SH-SY5Y (cell line): ENCODE measurements around the gene TOMM5.

ENCODE experiments used
- GATA2 ChIP-seq: IDR thresholded peaks from 2 replicates; pipeline ENCODE4 v1.6.1; 2011; ENCODE audit warnings: mild to moderate bottlenecking, low read depth, low read length
- GATA3 ChIP-seq: IDR thresholded peaks from 2 replicates; pipeline ENCODE4 v1.6.1; 2011; ENCODE audit warnings: low read depth, mild to moderate bottlenecking, low read length, moderate library complexity

The TOMM5 gene

DNA sequence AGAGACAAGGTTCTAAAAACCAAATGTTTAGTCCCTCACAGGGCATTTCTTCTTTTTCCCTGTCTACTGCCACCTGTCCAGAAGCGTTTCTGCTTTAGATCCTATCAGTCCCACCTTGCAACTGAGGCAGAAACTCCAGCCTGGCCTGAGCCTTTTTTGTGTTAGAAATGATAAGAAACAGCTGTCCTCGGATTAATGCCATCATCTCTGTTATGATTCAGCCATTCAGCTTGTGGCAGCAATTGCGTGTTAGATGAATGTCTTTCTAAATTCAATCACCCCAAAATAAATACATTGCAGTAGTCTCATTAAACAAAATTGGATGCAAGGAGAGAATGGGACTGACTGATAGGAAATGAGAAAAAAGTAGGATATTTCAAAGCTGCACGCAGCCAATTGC, 30.1 kb upstream of the TOMM5 start:
- TF ChIP-seq GATA3 = peak; percentile 89
- TF ChIP-seq GATA2 = peak; percentile 95

DNA sequence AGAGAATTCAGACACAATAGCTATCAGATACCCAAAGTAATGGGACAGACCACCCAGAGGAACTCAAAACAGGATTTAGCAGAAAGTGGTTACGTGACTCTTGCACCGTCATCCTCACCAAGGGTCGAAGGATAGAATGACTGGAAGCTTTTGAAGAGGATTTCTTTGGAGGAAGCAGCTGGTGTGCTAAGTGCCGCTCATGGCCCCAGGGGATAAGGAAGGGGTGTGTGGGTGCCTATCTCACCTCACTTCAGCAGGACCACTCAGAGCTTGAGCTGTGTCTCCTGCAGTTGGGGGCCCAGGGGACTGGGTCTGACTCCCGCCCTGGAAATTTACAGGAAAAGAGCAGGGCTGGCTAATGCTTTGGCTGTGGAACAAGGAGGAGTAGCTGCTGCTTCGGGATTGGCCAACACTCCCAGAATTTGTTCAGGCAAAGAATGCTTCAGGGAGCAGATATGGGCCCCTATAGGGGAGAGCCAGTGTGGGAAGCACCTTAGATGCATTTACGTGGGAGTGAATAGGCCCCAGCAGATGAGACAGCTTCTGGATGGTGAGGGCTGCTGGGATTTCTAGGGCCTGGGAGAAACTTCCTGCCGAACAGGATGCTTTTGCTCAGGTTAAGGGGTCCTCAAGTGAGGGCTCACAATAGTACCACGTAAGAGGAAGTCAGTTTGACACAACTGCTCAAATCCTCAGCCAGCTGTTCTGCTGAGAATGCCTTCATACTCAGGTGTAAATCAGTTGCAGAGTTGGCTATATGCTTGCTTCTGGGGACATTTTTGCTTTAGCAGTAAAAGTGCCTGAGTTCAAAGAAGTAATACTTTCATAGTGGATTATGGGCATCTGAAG, 29.1 kb upstream of the TOMM5 start:
- TF ChIP-seq GATA3 (no peak), GATA2 (no peak)

DNA sequence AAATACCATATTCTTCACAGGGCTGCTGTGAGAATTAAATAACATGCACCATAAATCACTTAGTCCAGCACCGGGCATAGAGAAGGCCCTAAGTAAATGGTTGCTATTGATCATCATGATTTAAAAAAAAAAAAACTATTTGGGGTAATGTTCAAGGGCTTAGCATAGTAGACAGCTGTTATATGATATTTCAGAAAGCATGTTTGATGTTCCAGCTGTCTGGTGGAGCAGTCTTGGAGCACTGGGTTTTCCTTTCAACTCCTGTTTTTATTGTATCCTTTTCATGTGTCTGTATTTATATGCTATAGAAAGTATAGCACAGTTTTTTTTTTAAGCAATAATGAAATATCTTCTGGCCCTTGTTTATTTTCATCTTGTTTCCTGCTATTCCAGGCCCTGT, 28.0 kb upstream of the TOMM5 start:
- TF ChIP-seq GATA2 = no peak
- TF ChIP-seq GATA3 = no peak

GRCh38 chr9:37619806-37620205, 27.4 kb upstream of the TOMM5 start:
- TF ChIP-seq GATA3 (no peak), GATA2 (no peak)

DNA sequence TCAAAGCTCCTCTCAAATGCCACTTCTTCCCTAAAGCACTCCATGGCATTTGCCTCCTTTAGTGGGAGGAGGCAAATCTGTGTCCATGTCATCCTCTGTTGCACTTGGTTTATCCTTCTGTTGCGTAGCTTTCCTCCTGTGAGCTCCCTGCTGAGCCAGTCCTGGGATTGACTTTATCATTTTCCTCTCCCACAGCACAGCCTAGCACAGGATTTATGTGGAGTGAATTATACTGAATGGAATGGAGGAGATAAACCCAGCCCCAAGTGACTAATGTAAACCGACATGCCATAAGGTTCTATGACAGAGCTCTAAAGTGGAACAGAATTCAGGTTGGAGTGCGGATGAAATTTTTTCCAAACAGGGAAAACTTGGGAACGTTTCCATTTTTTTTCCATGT, 26.4 kb upstream of the TOMM5 start:
- TF ChIP-seq GATA2 (no peak), GATA3 (no peak)

DNA sequence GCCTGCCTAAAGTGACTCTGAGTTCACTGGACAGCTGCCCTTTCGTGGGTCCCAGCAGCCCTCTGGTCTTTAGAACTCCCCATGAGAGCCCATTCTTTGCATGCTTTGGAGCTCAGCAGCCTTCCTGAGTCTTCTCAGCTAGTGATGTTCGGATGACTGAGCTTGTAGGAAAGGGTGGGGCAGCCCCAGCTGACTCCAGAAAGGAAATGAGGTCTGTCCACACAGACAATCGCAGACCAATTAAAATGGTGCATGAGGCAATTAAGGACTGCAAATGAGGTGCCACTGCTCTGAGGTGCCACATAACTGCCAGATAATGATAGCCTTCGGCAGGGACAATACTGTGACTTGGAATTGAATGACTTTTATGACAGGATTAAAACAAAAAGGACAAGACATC, 25.4 kb upstream of the TOMM5 start:
- TF ChIP-seq GATA3 (no peak), GATA2 (no peak)

DNA sequence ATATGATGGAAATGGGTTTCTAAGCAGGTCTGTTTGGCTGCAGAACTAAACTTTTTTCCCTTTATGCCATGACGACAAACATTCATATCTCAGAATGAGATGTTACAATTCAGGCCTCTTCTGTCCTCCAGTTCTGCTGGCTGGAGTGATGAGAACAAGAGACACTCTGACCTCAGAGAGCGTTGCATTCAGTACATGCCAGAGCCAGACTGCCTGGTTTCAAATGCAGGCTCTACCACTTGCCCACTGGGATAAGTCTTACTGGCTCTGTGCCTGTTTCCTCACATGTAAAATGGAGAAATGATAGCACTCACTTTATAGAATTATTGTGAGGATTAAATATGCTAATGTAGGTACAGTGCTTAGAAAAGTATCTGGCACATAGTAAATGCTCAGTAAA, 24.8 kb upstream of the TOMM5 start:
- TF ChIP-seq GATA2 (no peak), GATA3 (no peak)

GRCh38 chr9:37611961-37612360, 19.6 kb upstream of the TOMM5 start:
- TF ChIP-seq GATA3 (no peak), GATA2 (no peak)

DNA sequence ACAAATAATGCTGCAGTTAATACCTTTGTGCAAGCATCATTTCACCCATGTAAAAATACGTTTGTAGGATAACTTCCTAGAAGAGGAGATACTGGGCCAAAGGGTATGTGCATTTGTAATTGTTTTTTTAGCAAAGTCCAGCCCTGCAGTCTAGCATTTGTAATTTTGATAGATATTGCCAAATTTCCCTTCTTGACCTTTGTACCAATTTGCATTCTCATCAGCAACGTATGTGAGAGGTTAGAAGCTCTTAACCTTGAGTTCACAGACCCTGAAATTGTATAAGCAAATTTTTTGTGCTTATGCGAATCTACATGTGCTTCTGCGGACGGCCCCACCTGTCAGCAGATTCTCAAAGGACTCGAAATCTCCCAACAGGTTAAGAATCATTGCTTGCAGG, 18.6 kb upstream of the TOMM5 start:
- TF ChIP-seq GATA2 = no peak
- TF ChIP-seq GATA3 = no peak

GRCh38 chr9:37609735-37610397, 17.5 kb upstream of the TOMM5 start:
- no peak for TF ChIP-seq GATA2
- TF ChIP-seq GATA3 = no peak

DNA sequence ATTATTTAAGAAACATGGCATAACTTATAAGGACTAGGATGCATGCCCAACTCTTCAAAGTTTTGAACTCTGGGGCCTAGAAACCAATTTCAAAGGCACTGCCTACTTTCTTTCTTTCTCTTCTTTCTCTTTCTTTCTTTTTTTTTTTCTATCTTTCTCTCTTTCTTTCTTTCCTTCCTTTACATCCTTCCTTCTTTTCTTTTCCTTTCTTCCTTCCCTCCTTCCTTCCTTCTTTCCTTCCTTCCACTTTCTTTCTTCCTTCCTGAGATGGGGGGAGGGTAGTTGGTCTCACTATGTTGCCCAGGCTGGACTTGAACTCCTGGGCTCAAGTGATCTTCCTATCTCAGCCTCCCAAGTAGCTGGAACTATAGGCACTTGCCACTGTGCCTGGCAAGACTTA, 15.9 kb upstream of the TOMM5 start:
- TF ChIP-seq GATA3 (no peak), GATA2 (no peak)

GRCh38 chr9:37604296-37604695, 11.9 kb upstream of the TOMM5 start:
- TF ChIP-seq GATA3 = no peak

- TF ChIP-seq GATA2 (no peak), GATA3 (no peak)
Measured at GRCh38 chr9:37602817-37603216, 10.4 kb upstream of the TOMM5 start.

DNA sequence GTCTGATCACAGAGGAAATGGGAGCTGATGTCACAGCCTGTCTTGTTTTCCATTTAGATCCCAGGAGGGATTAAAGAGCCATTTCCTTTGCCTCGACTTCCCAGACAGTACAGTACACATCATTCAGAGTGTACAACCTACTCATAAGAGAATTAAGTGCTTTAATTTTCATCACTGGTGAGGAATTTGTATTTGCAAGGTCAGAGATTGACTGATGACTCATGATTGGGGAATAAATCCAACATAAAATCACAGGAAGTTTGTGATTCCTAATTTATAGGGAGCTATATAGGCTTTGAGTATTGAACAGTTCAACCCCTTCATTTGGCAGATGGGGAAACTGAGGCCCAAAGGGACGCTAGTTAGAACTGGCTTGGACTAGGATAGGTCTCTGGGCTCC, 4.1 kb upstream of the TOMM5 start:
- TF ChIP-seq GATA2 = no peak
- TF ChIP-seq GATA3 = no peak

- TF ChIP-seq GATA2 (no peak), GATA3 (no peak)
Measured at GRCh38 chr9:37593883-37594448, 1.6 kb upstream of the TOMM5 start.

DNA sequence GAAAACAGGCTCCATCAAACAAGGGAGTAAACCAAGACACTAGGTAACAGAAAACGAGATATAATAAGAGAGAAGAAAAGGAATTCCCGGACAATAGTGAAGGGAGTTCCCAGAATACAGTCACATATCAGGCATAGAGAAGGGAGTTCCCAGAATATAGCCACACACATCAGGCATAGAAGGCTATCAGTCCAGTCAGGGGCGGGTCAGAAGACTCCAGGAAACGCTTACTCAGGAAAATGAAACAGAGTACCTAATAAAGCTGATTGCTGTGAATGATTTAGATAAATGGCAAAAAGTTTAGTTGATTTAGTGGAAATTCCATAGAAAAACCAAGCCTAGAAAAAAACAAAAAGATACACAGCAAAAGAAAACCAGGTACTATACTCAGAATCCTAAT, 4.9 kb downstream of the TOMM5 start:
- no peak for TF ChIP-seq GATA2
- TF ChIP-seq GATA3 = no peak
